HG02981 (cell line): ENCODE data around the gene SPRED2.
A peak's percentile ranks its signal among the peaks of the same experiment; 100 is the strongest.

Source experiments
- ATAC-seq: cut with Tn5 transposase; IDR thresholded peaks from one replicate; pipeline ENCODE4 v1.9.1; 2021; ENCODE audit warnings: mild to moderate bottlenecking, moderate library complexity; ENCODE audit not compliant: unreplicated experiment

SPRED2 gene

GRCh38 chr2:65316072-65316471 lies 116.3 kb downstream of the SPRED2 start:
- ATAC-seq = no peak

GRCh38 chr2:65314801-65315441 lies 117.5 kb downstream of the SPRED2 start:
- ATAC-seq = no peak

DNA sequence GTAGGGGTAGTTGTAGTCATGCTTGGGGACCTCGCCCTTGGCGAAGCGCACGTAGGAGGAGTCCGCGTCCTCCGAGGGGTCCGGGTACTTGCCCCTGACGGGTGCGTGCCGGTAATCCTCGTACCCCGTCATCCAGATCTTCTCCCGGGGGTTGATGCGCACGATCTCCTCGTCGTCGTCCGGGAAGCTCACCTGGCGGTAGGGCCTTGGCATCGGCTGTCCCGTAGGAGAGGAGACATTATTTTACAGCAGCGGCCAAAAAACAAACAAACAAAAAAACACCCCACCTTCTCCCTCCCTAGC lies 118.5 kb downstream of the SPRED2 start:
- ATAC-seq = no peak

GRCh38 chr2:65313126-65313953 lies 119.1 kb downstream of the SPRED2 start:
- no peak for ATAC-seq

DNA sequence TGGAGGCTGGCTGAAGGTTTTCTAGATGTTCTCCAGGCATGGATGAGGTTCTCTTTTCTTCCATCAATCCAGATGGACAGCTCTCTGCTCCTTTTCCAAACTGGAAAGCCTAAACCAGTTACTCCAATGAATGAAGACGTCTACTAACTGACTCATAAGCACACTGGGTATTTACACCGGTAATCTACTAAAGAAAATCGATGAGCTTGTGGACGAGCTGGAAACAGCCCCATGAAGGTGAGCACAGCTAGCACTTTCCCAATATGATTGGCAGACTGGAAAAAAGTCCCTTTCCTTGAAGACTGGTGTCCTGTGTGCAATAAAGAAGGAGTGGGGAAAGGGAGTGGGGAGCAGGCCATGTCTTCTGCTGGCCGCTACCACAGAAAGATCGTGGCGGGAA lies 120.8 kb downstream of the SPRED2 start:
- no peak for ATAC-seq

- no peak for ATAC-seq
Measured at GRCh38 chr2:65311049-65311448, 121.3 kb downstream of the SPRED2 start.

DNA sequence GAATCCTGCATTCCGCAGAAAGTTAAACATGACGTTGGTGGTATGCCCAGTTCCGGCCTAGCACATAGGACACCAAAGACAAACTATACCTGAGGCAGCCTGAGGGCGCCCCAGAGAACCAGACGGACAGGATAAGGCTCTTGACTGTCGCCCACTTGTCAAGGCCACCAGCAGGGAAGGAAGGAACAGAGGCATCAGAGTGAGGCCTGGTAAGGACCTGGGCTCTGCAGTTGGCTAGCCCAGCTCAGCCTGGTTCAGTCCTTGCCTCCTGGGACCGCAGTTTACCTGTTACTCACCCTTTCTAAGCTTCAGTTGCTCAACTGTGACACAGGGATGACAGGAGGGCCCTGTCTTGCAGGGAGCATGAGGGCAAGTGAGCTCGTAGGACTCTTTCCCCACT lies 122.7 kb downstream of the SPRED2 start:
- no peak for ATAC-seq

DNA sequence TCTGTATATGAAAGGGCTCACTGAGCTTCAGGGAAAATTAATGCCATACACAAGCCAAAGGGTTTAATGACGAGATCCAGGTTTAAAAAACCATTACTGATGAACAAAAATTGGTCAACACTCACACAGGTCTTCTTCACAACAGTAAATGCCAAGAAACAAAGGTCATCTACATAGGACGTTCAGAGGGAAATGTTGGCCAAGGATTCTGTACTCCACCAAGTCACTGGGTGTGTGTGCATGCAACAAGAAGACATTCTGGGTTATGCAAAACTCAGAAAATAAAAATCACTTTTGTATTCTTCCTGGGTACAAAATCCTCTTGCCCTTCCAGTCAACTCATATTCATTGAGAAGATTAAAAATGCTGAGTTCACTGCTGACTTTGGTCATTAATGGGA lies 126.5 kb downstream of the SPRED2 start:
- no peak for ATAC-seq

GRCh38 chr2:65300761-65301711 lies 131.4 kb downstream of the SPRED2 start:
- peak; percentile 84 for ATAC-seq

DNA sequence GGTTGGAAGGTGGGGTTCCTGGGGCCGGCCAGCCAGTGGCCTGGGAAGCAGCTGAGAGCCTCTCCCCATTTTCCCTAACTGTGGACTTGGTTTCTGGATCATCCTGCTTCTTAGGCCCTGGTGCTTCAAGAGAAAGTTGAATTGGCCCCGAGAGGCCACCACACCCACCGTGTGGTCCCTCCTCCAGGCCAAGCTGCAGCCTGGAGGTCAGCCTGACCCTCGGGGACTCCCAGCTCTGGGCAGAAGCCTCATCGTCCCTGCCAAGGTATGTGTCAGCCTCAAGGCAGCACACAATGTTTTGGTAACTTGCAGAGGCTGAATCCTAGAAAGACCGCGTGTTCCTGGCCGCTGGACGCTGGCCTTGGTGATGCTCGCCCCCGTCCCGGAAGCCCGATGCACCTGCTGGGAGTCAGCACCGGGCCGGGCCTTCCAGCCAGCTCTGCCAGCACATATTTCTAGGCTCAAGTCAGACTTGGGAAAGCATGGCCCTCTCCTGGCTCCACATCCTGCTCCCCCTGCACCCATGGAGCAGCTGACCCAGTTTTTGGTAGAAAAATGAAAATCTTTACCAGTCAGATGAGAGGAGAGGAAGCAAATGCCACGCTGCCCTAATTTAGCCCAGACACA lies 132.2 kb downstream of the SPRED2 start:
- no peak for ATAC-seq

DNA sequence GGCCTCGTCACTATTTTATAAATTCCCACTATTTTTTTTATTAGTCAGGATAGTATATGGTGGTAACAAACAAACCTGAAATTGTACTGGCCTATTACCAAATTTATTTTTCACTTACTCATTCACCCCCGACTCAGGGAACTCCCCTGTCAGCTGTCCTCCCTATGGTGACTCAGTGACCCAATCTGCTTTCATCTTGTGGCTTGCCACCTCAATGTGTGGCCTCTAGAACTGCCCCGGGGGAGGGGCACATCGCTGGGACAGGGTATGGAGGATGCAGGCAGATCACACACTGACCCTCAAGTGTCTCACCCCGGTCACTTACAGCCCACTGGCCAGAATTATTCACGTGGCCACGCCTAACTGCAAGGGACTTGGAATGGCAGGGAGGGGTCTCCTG lies 133.2 kb downstream of the SPRED2 start:
- ATAC-seq = no peak

GRCh38 chr2:65298089-65298488 lies 134.3 kb downstream of the SPRED2 start:
- ATAC-seq = no peak

GRCh38 chr2:65297544-65297943 lies 134.9 kb downstream of the SPRED2 start:
- ATAC-seq = no peak

DNA sequence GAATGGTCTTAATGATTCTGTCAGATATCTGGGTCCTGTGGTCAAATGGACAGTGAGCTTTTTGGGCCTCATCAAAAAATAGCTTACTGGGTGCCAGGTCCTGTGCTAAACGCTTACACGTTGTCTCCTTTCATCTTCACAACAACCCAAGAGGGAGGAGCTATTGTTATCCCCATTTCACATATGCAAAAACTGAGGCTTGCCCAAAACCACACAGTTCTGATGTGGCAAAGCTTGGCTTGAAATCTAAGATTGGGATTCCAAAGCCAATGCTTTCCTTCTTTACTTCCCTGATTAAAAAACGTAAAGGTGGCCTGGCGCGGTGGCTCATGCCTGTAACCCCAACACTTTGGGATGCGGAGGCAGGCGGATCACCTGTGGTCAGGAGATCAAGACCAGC lies 135.4 kb downstream of the SPRED2 start:
- ATAC-seq = no peak

DNA sequence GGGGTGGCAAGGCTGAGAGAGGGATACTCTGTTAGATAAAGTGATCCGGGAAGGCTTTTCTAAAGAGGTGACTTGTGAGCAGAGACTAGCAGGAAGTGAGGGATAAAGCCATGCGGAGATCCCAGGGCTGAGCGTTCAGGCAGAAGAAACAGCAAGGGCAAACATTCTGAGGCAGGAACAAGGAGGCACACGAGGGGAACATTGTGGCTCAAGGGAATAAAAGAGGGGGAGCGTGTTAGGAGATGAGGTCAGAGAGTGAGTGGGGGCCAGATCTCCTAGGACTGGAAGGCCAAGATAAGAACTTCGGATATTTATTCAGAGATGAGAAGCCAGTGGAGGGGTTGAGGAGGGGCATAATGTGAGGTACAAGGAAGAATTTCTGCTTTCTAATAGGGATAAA lies 137.7 kb downstream of the SPRED2 start:
- ATAC-seq = no peak

GRCh38 chr2:65294136-65294535 lies 138.3 kb downstream of the SPRED2 start:
- ATAC-seq = no peak

DNA sequence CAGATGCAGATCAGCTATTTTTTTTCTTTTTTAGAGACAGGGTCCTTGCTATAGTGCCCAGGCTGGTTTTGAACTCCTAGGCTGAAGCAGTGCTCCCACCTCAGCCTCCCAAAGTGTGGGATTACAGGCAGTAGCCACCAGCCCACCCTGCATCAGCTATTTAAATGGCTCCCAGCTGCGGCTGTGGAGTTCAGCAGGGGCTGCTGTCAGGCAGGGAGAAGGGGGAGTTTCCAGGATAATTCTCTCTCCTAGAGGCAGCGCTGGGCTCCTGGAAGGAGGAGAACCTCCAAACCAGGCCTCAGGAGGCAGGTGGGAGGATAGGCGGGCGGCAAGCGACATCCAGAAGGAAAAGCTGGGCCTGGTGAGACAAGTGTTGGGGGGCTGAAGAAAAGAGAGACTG lies 139.0 kb downstream of the SPRED2 start:
- no peak for ATAC-seq

DNA sequence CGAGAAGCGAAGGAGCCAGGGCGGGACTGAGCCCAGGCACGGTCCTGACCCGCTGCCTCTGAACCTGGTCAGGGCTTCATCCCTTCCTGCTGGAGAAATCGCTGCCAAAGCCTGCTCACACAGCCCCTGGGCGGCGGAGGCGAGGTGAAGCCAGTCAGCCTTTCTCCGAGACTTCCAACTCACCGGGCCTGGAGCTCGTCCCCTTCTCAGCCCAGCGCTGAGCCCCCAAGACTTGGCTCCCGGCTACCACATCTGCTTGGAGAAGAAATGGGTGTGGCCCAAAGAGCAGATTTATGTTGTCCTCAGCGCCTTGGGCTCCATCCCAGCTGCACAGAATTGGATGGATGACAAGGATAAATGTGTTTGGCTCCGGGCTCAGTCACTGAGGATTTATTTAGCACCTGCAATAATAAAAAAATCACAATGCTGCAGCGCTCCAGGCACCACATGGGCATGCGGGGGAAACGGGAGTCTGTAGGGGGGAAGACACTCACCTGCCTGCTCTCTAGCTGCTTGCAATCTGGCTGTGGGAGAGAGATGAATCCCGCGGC lies 139.9 kb downstream of the SPRED2 start:
- ATAC-seq = no peak

DNA sequence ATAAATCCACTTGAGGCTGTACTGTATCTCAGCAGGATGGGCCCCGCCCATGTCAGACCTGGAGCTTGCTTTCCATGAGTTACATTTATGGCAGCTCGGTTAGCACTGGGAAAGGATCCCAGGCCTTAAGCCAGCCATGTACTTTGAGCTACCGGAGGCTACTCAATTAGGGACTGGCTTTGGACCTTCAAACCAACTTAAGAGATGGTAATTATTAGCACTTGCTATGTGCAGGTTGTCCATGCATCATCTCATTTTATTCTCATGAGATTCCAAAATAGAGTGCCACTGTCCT lies 140.3 kb downstream of the SPRED2 start:
- no peak for ATAC-seq

DNA sequence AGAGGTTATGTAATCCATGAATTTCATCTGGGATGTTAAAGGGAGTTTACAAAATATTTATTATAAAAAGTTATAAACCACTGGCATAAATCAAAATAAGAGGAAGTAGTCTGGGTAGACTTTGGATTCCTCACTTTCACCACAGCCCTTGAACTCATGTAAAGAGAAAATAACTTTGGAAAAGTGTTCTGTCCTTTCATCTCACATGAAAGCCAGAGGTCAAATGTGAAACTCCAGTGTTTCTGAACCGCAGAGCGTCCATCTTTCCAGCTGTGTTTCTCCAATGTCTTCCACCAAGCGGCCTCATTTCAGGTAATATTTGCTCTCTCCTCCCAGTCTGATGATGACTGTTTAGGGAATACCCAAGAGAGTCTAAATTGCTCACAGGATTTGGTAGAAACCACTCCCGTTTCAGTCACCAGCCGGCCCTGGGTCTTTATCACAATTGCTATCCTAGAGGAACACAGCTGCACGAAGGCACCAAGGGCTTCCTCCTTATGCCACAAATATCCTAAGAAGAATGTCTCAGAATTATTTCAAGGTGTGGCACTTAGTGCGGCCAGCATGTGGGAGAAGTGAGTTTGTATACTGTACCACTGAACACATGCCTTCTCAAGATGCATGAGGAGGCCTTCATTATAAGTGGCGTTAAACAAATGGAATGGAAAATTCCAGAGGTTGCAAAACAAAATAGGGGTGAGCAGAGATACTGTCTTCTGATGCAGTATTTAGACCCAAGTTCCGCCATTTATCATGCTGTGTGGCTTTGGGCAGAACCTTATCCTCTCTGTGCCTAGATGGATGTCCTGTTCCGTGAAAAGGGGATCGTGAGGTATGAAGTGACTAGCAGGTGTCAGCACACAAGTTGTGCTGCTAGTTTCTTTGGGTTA lies 140.9 kb downstream of the SPRED2 start:
- no peak for ATAC-seq
